ENCODE data around the gene PTPN6. TPM values are rescaled to one million over a fixed set of nuclear protein-coding genes. Genes with fewer than 3 reads are reported as not detected.

Gene PTPN6
- total and polyA plus RNA-seq, 10 of the 15 experiments (the other 5 are each of a cell fraction or from before 2014, with no cell fraction given): 229 to 457 (median 370) TPM

DNA sequence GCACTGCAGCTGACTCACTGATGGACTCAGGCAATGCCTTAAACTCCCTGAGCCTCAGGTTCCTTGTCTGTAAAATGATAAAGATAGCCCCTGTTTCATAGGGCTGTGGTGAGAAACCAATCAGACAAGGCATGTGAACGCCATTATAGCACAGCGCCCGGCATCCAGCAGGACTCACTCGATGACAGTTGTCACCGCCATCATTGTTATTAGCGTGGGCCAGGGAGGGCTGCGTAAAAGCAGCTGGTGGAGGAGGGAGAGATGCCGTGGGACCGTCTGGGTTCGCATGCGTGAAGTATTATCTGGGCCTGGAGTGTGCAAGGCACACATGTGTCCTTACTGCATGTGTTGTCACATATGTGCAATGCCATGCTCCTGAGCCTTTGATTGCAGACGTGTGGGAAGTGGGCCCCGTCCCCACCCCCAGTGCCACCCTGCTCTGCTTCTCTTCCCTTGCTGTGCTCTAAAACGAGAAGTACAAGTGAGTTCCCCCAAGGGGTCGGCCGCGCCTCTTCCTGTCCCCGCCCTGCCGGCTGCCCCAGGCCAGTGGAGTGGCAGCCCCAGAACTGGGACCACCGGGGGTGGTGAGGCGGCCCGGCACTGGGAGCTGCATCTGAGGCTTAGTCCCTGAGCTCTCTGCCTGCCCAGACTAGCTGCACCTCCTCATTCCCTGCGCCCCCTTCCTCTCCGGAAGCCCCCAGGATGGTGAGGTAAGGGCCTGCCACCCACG, at the start of gene PTPN6 (continued):
- TF ChIP-seq, protein P1, sequence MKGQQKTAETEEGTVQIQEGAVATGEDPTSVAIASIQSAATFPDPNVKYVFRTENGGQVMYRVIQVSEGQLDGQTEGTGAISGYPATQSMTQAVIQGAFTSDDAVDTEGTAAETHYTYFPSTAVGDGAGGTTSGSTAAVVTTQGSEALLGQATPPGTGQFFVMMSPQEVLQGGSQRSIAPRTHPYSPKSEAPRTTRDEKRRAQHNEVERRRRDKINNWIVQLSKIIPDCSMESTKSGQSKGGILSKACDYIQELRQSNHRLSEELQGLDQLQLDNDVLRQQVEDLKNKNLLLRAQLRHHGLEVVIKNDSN (IDR thresholded peaks at IDR 0.05; ENCODE audit: borderline replicate concordance, extremely low read length, insufficient read depth, low read depth, low read length): no peak
- TF ChIP-seq YBX1 (IDR thresholded peaks at IDR 0.05): no peak
- no peak for TF ChIP-seq RCOR1 (conservative IDR thresholded peaks at IDR 0.05; ENCODE audit: low read depth, low read length)
- TF ChIP-seq, protein P2, sequence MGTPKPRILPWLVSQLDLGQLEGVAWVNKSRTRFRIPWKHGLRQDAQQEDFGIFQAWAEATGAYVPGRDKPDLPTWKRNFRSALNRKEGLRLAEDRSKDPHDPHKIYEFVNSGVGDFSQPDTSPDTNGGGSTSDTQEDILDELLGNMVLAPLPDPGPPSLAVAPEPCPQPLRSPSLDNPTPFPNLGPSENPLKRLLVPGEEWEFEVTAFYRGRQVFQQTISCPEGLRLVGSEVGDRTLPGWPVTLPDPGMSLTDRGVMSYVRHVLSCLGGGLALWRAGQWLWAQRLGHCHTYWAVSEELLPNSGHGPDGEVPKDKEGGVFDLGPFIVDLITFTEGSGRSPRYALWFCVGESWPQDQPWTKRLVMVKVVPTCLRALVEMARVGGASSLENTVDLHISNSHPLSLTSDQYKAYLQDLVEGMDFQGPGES (IDR thresholded peaks at IDR 0.05): no peak
- peak; percentile 57 for TF ChIP-seq MEF2B (IDR thresholded peaks at IDR 0.05; ENCODE audit: partially characterized antibody, poor library complexity, severe bottlenecking)
- TF ChIP-seq, protein P3, sequence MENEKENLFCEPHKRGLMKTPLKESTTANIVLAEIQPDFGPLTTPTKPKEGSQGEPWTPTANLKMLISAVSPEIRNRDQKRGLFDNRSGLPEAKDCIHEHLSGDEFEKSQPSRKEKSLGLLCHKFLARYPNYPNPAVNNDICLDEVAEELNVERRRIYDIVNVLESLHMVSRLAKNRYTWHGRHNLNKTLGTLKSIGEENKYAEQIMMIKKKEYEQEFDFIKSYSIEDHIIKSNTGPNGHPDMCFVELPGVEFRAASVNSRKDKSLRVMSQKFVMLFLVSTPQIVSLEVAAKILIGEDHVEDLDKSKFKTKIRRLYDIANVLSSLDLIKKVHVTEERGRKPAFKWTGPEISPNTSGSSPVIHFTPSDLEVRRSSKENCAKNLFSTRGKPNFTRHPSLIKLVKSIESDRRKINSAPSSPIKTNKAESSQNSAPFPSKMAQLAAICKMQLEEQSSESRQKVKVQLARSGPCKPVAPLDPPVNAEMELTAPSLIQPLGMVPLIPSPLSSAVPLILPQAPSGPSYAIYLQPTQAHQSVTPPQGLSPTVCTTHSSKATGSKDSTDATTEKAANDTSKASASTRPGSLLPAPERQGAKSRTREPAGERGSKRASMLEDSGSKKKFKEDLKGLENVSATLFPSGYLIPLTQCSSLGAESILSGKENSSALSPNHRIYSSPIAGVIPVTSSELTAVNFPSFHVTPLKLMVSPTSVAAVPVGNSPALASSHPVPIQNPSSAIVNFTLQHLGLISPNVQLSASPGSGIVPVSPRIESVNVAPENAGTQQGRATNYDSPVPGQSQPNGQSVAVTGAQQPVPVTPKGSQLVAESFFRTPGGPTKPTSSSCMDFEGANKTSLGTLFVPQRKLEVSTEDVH (IDR thresholded peaks at IDR 0.05; ENCODE audit: low read depth, partially characterized antibody): no peak
- 0 out of 2 replicates have a peak, but pooled peaks have one; percentile 2 for TF ChIP-seq NFYB (IDR thresholded peaks at IDR 0.05; ENCODE audit: insufficient read depth, low read depth, low read length)
- peak; percentile 16 to 66; a peak in 3 of 4 replicates for TF ChIP-seq BHLHE40 (IDR thresholded peaks at IDR 0.05; ENCODE audit: borderline replicate concordance in 1 of 2, low read depth in 2 of 2, low read length in 1 of 2)
- TF ChIP-seq, protein P4, sequence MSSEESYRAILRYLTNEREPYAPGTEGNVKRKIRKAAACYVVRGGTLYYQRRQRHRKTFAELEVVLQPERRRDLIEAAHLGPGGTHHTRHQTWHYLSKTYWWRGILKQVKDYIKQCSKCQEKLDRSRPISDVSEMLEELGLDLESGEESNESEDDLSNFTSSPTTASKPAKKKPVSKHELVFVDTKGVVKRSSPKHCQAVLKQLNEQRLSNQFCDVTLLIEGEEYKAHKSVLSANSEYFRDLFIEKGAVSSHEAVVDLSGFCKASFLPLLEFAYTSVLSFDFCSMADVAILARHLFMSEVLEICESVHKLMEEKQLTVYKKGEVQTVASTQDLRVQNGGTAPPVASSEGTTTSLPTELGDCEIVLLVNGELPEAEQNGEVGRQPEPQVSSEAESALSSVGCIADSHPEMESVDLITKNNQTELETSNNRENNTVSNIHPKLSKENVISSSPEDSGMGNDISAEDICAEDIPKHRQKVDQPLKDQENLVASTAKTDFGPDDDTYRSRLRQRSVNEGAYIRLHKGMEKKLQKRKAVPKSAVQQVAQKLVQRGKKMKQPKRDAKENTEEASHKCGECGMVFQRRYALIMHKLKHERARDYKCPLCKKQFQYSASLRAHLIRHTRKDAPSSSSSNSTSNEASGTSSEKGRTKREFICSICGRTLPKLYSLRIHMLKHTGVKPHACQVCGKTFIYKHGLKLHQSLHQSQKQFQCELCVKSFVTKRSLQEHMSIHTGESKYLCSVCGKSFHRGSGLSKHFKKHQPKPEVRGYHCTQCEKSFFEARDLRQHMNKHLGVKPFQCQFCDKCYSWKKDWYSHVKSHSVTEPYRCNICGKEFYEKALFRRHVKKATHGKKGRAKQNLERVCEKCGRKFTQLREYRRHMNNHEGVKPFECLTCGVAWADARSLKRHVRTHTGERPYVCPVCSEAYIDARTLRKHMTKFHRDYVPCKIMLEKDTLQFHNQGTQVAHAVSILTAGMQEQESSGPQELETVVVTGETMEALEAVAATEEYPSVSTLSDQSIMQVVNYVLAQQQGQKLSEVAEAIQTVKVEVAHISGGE (CRISPR knock-in tag; IDR thresholded peaks at IDR 0.05): no peak
- TF ChIP-seq IKZF2 (IDR thresholded peaks at IDR 0.05): peak; percentile 41 to 61; a peak in 3 of 4 replicates
- TF ChIP-seq, protein P5, sequence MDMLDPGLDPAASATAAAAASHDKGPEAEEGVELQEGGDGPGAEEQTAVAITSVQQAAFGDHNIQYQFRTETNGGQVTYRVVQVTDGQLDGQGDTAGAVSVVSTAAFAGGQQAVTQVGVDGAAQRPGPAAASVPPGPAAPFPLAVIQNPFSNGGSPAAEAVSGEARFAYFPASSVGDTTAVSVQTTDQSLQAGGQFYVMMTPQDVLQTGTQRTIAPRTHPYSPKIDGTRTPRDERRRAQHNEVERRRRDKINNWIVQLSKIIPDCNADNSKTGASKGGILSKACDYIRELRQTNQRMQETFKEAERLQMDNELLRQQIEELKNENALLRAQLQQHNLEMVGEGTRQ (IDR thresholded peaks at IDR 0.05; ENCODE audit: borderline replicate concordance, low read depth, low read length): no peak
- no peak for TF ChIP-seq ZSCAN29 (IDR thresholded peaks at IDR 0.05)
- TF ChIP-seq SMAD1 (IDR thresholded peaks at IDR 0.05; ENCODE audit: low read depth, partially characterized antibody): no peak
- TF ChIP-seq SUZ12 (IDR thresholded peaks at IDR 0.05; ENCODE audit: unreplicated experiment): no peak
- no peak for TF ChIP-seq EZH2 (IDR thresholded peaks at IDR 0.05; ENCODE audit: borderline replicate concordance, control insufficient read depth, low read depth, low read length)
- TF ChIP-seq, protein P6, sequence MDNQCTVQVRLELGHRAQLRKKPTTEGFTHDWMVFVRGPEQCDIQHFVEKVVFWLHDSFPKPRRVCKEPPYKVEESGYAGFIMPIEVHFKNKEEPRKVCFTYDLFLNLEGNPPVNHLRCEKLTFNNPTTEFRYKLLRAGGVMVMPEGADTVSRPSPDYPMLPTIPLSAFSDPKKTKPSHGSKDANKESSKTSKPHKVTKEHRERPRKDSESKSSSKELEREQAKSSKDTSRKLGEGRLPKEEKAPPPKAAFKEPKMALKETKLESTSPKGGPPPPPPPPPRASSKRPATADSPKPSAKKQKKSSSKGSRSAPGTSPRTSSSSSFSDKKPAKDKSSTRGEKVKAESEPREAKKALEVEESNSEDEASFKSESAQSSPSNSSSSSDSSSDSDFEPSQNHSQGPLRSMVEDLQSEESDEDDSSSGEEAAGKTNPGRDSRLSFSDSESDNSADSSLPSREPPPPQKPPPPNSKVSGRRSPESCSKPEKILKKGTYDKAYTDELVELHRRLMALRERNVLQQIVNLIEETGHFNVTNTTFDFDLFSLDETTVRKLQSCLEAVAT (IDR thresholded peaks at IDR 0.05): peak; percentile 86

Data from GM12878 (cell line).